Inflammatory macrophage treated with lipopolysaccharide for 1 hour (primary cell): ENCODE data around the gene GSE1.

Source experiments
- DNase-seq, 2 donors: peaks; one replicate each; pipeline ENCODE4 v3.0.0-alpha.2; 2020 to 2022

GSE1 gene

DNA sequence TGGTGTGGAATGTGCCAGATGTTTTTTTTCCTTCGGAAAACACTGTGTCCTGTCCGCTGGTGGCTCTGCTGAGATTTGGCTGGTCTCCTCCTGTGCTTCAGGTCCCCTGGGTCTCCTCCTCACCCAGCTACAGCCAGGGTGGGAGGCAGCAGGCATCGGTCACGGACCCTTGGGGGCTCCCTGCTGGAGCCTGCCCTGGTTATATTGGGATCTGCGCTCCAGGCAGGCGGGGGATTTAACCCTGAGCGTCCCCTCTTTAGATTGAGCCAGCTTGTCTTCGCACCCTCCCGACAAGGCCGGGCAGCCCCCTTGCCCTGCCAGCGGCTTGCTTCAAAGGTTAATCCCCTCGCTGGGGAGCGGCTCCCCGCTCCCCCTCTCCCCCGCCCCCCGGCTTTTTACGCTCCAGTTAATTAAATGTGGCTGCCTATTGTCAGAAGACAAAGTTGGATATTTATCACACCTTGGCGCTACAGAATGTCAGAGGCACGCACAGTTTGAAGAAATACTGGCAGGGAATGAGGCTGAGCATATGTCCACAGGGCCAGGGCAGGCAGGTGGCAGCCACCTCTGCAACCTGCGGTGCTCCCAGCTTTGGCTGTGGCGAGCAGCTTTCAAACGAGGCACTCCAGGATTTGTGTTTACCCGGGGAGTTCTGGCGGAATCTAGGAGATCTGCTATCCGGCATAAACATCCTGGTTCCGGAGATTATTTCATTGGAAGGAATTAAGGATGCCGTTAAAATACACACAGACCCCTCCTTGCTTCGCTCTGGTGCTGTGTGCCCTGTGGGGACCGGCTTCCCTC is 38.2 kb upstream of the GSE1 start:
- DNase-seq = no peak

DNA sequence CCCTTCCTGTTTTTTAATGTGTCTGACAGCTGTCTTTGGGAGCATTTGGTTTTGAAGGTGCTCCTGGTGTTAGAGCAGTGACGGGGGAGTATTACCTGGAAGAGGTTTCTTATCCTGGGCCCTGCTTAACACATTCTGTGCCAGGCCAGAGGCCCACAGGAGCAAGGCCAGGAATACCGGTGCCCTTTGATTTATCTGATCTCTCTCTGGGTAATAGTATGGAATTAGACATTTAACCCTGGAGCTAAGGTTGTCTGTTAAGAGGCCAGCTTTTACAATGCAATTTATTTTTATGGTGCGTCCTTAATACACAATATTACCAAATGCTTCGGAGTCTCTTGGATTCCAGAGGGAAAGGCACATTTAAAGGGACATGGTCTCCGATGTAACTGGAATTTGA is 37.2 kb upstream of the GSE1 start:
- DNase-seq = no peak

DNA sequence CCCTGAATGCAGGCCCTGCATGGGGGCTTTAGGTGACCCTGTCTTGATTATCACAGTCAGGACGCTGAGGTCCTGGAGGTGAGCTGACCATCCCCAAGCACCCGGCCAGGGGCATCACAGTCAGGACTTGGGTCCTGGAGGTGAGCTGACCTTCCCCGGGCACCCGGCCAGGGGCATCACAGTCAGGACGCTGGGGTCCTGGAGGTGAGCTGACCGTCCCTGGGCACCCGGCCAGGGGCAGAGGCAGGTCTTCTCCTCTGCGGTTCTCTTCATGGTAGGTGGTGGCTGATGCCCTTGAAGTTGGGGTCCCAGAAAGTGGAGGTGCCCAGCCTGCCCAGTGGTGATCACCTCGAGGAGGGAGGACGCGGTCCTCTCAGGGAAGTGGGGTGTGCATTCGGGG is 36.2 kb upstream of the GSE1 start:
- no peak for DNase-seq

DNA sequence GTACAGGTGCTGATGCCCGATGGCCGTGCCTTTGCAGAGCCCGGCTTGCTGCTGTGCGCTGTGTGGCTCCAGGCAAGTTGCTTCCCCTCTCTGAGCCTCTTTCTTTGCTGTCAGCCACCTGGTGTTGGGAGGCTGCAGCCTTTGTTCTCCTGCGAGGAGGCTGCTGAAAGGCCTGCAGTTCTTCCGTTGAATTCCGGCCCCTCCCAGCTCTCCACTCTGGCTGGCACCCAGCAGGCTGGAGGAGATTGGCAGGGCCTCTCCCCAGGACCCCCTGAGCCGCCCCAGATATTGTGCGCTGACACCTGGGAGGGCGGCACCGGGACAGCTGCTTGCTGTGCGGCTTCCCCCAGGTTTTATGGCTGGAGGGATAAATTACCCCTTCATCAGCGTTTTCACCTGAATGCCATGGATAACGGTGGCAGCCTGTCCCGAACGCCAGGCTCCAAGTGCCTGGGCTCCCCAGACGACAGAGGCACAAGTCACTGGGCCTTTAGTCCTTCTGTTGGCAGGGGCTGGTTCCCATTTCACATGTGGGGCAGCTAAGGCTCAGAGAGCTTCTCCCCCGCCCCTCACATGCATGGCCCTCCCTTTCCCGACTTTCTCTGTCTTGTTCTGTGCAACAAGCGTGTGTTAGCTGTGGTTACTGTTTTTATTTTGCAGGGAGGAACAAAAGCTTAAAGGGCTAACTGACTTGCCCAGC is 35.1 kb upstream of the GSE1 start:
- DNase-seq = no peak

DNA sequence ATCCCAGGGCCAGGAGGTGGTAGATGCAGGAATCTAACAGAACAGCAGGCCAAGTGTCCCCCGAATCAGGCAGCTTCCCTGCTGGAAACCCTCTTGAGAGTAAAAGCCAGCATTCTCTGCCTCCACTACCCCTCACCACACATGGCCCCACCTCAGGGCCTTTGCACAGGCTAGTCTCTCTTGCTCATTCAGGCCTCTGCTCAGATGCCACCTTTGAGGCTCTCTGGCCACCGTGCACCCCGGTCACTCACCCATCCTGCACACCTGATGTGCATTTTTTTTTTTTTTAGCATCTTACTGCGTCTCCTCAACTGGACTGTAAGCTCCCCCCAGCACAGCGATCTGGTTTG is 34.5 kb upstream of the GSE1 start:
- no peak for DNase-seq

DNA sequence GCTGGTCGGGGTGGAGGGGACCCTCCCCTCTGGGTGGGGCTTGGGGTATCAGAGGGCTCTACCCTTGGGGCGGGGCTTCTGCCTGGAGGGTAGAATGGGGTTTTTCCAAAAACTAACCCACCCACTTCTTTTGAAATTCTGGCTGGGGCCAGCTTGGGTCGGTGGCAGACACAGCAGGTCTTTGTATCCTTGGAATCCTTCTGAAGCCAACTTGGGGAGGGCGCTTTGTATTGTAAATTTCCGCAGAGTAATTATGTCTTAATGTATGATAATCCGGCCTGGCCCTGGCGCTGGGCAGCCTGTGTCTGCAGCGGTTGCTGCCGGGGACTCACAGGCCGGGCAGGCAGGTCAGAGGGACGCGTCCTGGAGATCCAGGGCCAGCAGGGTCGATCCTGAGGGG is 33.9 kb upstream of the GSE1 start:
- DNase-seq = no peak

DNA sequence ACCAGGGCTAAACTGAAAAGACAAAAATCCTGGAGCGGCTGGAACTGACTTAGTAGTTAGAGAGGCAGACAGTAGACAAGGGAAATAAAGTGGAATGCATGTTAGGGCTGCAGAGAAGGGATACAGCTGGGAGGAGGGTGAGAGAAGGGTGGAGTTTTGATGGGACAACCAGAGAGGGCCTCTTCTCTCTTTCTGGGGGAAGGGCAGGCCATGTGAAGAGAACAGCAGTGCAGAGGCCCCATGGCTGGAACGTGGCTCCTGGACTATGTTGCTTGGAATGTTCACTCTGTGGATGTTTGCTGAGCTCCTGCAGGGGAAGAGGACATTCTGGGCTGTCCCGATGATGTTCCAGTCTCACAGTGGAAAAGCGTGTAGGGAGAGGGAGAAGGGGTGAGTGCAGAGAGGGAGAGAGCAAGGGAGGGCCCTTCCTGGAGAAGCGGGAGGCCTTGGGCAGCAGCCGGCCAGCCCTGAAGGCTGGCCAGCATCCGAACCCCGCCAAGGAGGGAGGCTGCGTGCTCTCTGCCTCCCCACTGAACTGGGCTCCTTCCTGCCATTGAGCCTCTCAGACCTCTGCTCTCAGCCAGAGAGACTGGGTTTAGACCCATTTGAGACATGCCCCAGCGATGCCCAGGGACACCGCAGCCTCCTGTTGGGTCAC is 33.1 kb upstream of the GSE1 start:
- DNase-seq = no peak

DNA sequence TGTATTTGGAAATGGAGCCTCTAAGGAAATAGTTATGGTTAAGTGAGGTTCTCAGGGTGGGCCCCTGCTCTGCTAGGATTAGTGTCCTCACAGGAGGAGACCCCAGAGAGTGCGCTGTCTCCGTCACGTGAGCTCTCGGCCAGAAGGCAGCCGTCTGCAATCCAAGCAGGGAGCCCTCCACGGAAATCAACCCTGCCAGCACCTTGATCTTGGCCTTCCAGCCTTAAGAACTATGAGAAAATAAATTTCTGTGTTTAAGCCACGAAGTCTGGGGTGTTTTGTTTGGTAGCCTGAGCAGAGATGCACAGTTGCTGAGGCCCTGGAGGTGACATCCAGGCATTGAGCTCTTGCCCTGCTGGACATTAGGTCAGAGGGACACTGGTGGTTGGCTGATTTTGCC is 32.4 kb upstream of the GSE1 start:
- DNase-seq = no peak

DNA sequence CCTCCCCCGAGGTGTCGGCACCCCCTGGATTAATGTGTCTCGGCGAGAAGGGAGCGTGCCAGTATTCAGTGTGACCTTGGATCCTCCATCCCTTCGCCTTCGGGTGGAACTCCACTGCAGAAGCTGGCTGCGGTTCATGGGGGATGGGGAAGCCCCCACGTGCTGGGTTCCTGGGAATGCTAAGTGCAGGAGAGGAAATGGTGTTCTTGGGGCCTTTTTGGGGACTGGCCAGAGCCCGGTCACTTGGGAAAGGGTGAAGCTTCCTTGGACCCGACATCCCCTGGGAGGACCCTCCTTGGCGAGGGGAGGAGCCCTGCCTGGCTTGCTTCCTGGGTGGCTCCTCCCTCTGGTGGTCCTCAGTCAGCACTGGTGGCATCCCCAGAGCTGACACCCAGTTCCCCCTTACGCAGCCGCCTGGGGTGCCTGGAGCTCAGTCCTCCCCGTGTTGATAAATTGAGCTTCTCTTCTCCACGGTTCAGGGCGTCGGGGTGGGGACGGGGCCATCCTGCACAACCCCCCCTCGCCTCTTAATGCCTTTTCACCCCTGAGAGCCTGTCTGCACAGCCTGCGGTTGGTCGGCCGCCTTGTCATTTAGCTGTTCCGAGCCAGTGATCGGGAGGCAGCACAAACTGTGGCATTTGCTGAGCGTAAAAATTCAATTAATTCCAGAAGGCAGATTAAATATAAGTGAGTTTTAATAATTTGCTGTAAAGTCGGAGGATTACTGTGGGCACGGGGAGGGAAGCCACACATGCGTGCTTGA is 30.7 kb upstream of the GSE1 start:
- no peak for DNase-seq

DNA sequence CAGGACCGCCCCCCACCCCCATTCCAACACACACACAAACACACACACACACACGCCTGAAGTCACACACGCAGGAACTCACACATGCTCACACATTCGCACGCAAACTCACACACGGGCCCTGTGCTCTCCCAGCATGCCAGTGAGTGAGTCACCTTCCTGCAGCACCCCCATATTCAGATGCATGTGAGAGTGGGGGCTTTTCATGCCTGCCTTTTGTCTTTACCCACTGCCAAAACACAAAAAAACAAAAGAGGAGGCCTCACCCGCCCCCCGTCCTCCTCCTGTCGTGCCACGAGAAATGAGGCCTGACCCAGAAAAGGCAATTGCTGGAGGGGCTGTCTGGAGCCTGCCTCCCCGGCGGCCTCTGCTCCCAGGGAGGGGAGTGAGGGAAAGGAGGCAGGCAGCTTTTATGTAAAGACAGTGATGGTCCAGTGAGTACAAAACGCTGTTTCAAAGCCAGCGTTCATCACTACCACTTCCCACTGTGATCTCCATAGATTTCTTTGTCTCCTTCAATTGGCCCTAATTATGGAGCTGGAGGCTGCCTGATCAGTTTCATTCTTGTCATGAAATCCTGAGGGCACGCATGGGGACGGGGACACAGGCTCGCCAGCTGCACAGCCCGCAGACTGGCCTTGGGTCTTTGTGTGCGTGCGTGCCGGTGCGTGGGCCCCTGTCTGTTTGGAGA is 29.5 kb upstream of the GSE1 start:
- no peak for DNase-seq

DNA sequence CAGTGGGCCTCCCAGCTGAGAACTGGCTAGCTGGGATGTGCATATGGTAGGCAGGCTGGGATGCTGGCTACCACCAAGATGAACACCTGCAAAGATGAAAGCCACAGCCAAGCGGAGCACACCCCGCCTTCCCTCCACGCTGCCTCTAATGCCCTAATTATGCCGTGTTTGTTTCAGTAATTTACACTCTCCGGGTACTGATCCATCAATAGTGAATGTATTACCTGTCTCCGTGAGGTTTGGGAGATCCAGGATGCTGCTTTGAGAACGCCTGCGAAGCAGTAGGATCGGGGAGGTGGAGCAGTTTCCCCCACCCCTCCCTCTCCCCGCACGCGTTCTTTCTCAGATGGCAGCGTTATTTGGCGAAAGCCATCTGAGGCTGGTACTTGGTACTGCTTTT is 28.9 kb upstream of the GSE1 start:
- DNase-seq = no peak

DNA sequence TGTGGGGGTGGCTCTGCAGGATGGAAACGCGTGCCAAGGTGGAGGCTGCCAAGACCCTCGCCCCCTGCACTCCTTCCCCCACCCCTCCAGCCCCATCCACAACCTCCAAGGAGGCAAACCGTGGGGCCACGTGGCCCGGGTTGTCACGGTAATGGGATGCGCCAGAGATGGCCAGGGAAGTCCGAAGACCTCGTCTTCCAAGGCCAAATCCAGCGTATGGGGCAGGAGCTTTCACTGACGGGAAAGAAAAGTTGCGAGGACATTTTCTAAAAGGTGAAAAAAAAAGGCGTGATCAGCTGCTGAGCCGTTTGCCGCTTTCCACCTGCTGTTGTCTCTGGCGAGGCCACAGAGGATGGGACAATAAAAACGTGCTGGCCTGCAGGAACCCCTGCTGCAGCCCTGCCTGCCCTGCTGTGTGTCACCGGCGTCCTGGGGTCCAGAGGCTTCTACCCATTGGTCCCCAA is 28.3 kb upstream of the GSE1 start:
- DNase-seq = no peak

DNA sequence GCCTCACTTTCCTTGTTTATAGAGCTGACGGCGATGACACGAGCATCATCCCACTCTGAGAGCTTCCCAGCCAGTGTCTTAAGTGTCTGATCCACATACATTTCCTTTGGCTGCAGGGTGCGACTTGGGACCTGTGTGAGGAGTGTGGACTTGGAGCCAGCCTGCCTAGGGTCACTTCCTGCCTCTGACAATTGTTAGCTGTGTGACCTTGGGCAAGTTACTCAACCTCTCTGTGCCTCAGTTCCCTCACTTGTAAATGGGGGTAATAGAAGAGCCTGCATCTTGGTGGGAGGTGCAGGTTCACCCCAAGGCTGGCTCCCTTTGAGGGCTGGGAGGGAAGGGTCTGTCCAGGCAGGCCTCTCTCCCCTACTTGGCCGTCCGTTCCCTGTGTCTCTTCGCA is 27.4 kb upstream of the GSE1 start:
- no peak for DNase-seq

DNA sequence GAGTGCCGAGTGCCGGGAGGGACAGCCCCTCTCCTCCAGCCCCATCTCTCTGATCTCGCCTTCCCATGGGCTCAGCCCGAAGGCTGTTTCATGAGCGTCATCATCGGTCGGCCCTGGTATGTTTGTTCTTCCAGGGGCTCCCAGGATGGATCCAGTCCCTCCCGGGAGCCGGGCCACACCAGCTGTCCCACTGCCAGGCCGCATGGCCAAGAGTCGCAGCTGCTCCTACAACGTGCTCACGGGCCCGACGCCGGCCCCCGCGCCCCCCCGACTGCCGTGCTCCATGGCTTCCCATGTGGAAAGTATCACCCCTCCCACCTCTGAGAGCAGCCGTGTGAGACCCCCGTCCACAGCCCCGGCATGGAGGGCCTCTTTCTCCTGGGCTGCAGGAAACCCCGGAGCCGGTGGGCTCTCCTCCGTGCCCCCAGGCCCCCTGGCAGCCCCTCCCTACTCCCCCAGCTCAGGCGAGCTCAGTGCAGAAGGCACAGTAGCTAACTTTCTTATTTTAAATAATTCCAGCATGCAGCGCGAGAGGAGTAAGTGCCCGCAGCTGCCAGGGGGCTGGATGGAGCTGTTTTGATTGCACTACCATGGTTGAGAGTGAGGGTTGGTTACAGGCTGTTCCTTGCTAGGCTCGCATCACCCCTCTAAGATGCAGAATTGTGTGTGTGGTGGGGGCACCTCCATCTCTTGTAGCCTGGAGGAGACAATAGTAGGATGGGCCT is 26.6 kb upstream of the GSE1 start:
- DNase-seq = no peak

DNA sequence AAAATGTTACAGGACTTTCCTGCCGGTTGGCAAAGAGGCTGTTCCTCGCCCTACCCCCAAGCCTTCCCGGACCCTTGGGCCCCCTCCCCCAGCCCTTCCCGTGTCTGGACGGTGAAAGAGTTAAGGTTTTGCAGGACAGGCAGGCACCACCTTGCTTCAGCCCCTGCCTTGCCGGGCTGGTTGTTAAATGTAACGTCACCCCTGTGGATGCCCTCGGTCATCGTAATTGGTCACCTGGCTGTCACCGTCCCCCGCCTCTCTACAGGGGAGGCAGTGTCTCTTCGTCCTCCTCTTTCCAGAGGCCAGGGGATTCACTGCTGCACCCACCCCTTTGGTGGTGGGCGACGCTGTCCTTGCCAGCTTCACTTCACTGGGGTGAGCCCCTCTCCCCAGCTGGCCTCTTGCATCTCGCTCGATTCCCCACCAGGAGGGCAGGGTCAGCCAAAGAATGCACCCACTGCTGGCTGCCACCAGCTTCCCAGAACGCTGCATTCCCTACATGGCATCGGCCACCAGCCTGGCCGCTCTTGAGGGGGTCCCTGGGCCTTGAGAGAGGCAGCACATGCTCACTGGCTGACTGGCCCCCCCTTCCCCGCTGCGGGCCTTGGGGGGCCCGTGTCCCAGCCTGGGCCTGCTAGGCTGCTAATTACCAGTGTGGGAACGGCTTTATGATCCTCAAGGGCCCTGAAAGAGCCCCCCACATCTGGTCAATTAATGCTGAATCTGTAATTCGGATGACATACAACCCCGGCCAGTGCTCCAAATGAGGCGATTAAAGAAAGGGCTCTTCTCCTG is 25.2 kb upstream of the GSE1 start:
- DNase-seq = no peak

DNA sequence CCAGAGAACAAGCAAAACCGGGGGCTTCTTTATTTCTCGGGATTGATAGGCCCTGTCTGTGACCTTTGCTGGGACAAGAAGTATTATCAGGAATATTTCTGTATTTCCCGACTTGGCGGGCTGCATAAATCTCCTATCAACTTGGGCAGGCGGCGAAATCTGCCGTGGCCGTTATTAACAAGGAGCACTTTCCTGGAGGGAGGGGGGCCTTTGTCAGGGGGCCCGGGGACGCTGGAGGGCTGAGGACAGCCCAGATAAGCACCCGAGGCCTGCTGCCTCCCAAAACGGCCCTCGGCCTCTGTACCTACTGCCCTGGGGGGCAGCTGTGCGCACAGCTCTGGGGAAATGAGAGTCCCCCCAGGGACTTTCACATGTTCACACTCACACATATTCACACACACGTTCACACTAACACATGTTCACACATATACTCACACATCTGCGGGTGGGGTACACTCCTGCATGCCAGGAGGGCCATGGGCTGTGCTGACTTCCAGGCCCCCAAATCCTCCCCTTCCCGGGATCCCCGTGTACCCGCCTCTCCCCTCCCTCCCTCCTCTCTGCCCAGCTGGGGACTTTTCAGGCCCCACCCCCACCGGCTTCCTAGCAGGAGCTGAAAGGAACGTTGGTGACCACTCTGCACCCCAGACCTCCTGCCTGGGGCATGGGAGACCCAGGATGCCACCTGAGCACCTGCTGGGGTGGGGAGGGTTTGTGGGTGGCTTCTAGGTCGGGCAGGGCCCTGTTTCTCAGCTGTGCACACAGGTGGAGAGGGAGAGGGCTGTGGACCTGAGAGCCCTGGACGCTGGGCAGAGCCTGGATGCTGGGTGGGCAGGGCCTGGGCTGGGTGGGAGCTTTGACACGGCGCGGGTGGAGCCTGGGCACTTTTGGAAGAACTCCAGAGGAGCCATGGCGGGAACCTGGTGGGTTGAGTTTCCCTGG is 24.3 kb upstream of the GSE1 start:
- no peak for DNase-seq

DNA sequence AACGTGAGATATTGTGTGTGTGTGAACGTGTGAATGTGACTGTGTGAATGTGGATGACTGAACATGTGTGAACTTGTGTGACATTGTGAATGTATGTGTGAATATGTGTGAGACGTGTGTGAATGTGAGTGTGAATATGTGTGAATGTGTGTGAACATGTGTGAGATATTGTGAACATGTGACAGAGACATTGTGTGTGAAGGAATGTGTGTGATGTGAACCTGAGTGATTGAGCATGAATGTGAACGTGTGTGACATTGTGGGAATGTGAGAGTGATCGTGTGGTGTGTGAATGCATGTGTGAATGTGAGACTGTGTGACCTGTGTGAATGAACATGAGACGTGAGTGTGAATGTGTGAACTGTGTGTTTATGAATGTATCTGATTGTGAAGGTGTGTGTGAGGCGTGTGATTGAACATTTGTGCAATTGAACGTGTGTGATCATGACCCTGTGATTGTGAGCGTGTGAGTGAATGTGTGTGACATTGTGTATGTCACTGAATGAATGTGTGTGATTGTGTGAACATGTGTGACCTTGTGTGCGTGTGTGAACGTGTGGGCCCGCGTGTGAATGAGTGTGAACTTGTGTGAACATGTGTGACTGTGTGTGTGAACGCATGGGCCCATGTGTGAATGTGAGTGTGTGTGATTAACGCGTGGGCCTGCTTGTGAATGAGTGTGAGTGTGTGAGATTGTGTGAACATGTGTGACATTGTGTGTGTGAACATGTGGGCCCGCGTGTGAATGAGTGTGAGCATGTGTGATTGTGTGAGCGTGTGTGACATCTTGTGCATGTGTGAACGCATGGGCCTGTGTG is 23.2 kb upstream of the GSE1 start:
- DNase-seq = no peak

DNA sequence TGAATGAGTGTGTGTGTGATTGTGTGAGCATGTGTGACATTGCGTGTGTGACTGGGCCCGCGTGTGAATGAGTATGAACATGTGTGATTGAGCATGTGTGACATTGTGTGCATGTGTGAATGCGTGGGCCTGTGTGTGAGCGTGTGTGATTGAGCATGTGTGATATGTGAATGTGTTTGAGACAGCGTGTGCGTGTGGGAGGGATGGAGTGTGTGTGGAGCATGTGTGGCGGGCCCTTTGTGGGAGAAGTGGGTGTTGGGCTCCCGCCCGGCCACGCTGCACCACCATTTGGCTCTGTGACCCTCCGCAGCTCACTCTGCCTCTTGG is 22.7 kb upstream of the GSE1 start:
- DNase-seq = no peak

DNA sequence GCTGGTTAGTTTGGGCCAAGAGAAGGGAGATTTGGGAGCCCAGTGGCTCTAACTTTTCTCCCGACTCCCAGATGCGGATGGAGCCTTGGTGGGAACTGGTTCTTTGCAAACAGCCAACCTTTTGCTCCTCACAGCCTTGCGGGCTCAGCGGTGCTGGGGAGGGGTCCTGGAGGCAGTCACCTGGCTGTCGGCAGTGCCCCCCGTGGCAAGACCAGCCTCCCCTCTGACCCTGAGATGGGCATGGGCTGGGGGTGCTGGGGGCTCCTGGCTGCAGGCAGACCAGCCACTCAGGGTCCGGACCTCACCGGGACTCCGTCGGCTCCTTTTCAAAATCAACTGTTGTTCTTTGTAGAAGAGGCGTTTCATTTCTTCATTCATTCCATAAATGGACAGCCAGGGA is 21.7 kb upstream of the GSE1 start:
- no peak for DNase-seq
